Stimulated activated CD4-positive, alpha-beta T cell treated with anti-CD3 and anti-CD28 coated beads, Interleukin-1b, Interleukin-23, amount 100 ng/mL, for 24 hours (primary cell): ENCODE results near the gene TCF7L1.
"Not testable (repeated sequence)": the region's sequence is repeated elsewhere in the genome, so short reads cannot be mapped to it uniquely, and the experiment has no call there.

Experiments used
- DNase-seq, 4 experiments: peaks; one replicate each; pipeline ENCODE4 v3.0.0-alpha.2; 2020; ENCODE audit warnings: low read depth in 4 of 4, low spot score in 1 of 4

The TCF7L1 gene

DNA sequence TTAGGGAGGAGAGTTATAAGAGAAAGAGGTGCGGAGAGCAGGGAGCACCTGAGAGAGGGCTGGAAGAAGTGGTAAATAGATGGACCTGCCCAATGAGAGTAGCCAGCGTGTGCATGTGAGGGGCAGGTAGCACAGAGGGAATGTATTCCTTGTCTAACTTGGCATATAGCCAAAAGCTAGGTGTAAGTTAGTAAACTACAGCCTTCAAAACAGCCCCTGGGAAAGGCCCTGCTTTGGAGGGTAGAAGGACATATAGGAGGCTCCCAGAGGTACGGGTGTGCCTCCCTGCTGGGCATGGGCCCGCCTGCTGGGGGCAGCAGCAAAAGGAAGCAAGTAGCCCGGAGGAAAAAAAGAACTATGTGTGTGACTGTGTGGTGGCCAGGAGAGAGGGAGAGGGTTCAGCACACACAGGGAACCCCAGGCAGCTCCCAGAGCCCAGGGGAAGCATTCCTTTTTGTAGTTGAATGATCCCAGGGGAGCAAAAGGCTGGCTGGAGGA lies 48.0 kb downstream of the TCF7L1 start:
- DNase-seq = no peak

- DNase-seq = no peak
Measured at GRCh38 chr2:85181844-85182456, 48.8 kb downstream of the TCF7L1 start.

DNA sequence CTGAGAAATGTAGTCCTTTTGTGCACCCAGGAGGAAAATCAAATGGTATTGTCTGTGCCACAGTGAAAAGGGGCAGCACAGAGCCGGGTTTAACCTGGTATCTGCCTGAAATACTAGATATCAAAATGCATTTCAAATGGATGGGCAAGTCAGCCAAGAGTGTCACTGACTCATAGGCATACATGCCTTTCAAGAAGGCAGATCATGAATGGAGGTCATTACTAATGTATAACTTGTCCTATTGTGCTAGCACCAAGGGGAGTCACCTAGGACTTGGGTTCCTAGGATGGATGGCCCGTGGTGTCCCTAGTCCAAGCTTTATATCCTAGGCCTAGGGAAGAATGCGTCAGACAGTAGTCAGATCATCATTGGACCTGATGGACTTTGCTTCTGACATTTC lies 49.9 kb downstream of the TCF7L1 start:
- DNase-seq = no peak

DNA sequence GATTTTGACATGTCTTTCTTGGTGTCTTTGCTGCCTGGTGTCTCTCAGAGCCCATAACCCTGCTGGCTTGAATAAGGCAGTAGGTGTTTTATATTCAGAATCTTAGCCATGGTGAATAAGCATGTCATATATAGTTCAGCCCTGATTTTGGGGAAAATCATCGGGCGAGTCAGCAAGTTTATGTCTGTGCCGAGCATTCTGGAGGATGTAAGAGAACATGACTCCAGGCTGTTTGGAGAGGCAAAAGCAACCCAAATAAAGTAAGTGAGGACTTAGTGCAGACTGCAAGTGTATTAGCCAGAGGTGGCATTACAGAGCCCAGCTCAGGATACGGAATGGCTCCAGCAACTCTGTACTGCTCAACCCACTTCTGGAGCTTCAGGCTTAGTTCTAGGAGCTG lies 50.3 kb downstream of the TCF7L1 start:
- no peak for DNase-seq

DNA sequence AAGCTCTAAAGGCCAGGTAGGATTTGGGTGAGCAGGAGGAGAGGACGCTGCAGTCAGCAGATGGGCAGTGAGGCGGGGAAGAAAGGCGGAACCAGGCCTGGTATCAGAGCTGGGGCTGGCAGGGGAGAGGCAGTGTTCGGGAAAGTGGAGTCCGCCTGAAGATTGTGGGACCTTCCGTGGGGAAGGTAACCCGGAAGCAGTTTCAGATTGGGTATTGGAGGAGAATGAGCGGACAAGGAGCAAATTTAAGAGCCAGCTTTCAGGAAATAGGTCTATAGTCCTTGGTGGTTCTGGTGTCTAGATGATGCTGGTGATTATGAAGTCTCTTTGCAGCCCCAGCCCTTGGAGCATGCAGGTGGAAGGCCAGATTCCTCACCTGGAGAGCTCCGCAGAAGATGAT lies 51.0 kb downstream of the TCF7L1 start:
- no peak for DNase-seq

GRCh38 chr2:85184990-85185389 lies 51.8 kb downstream of the TCF7L1 start:
- no peak for DNase-seq

GRCh38 chr2:85185431-85185940 lies 52.3 kb downstream of the TCF7L1 start:
- DNase-seq = no peak

GRCh38 chr2:85187069-85187468 lies 53.9 kb downstream of the TCF7L1 start:
- DNase-seq = no peak

- no peak for DNase-seq
Measured at GRCh38 chr2:85188852-85189251, 55.7 kb downstream of the TCF7L1 start.

- DNase-seq = no peak
Measured at GRCh38 chr2:85189606-85190270, 56.5 kb downstream of the TCF7L1 start.

DNA sequence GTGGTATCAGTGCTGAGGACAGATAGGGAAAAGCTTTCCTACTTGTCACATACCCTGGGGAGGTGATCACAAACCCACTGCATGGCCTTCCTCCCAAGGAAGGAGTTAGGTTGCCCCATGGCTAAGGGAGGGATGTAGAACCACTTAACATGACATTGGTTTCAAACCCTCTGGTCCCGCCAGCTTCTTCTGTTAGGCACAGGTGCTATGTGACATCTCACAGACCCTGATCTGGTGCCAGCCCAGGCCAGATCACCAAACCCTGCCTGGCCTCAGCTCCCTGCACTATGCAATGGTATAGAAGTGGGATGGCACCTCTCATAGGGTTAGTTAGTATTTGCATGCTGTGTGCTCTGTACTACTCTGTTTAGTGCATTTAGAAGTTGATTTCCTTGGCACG lies 58.0 kb downstream of the TCF7L1 start:
- DNase-seq = no peak

GRCh38 chr2:85194780-85195480 lies 61.7 kb downstream of the TCF7L1 start:
- DNase-seq = no peak

- DNase-seq = no peak
Measured at GRCh38 chr2:85195956-85196355, 62.8 kb downstream of the TCF7L1 start.

DNA sequence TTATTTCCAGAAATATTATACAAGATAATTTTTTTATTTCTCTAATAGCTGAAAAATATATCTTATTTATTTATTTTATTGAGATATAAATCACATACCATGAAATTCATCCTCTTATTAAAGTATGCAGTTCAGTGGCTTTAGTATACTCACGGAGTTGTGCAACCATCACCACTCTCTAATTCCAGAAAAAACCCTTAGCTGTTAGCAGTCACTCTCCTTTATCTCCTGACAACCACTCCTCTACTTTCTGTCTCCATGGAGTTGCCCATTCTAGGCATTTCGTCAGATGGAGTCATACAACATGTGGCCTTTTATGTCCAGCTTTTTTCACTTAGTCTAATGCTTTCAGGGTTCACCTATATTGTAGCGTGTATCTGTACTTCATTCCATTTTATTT lies 66.5 kb downstream of the TCF7L1 start:
- DNase-seq = no peak

- no peak for DNase-seq
Measured at GRCh38 chr2:85209887-85210286, 76.7 kb downstream of the TCF7L1 start.

- DNase-seq = no peak
Measured at GRCh38 chr2:85210511-85210910, 77.3 kb downstream of the TCF7L1 start.

DNA sequence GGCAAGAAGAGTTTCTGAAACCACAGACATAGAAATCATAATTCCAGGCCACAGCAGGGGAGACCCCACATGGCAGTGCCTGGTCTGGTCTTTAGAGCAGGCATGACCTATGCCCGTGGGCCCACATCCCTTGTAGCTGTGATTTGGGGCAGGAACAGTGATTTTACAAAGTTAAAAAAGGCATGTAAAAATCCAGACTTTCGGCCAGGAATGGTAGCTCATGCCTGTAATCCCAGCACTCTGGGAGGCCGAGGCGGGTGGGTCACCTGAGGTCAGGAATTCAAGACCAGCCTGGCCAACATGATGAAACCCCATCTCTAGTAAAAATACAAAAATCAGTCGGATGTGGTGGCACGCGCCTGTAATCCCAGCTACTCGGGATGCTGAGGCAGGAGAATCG lies 78.4 kb downstream of the TCF7L1 start:
- DNase-seq = not testable (repeated sequence)

- DNase-seq = no peak
Measured at GRCh38 chr2:85212841-85213240, 79.6 kb downstream of the TCF7L1 start.

DNA sequence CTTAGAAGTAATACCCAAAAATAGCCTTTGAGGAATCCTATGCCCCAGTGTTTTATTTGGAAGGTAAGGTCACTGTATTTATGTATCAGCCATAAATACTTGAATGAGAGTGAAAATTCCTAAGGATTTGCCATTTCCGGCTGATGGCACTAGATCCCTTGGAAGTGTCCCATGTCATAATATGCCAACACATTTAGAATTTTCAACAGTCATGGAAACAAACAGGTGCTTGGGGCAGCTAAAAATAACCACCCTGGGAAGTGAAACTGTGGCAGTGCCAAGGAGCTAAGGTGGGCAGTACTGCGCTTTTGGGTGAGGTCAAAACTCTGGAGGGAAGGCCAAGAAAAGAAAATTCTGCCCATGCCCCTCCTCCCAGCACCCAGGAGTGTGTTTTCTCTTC lies 80.2 kb downstream of the TCF7L1 start:
- DNase-seq = no peak

DNA sequence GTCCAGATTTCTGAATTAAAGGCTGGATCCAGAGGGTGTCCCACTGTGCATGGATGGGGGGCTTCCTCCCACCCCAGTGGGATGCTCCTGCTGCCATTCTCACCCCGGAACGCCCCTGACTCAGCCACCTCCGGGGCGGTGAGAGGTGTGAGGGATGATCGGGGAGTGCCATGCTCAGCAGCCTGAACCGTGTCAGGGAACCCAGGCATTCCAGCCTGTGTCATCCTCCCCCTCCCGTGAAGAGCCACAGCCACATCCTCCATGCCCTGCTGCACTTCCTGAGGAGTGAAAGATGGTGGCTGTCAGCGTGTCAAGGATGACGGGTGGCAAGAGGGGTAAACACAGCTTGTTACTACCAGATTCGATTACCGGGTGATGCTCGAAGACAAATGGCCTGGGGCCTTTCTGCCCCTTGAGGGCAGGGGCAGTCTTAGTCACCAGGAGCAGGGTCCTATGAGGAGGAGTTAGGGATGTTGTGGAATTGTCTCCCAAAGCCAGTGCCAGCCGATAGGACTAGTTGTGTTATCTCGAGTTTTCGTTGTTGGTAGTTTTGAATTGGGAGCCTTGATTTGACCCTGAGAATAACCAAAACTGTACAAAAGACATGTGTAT lies 80.8 kb downstream of the TCF7L1 start:
- DNase-seq = no peak

DNA sequence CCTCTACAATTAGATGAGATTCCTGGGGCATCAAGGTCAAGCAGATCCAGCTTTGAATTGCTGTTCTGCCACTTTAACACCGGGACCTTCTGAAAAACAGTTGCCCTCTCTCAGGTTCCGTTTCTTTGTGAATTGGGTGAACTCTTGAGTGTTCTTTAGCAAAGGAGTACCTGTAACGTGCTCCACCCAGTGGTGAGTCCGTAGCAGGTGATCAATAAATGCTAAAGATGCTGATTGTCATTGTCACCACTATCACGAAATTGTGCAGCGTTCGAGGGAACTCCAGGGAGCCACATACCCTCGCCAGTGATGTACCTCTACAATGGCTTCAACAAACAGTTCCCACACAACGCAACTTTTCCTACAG lies 81.9 kb downstream of the TCF7L1 start:
- no peak for DNase-seq
